ENCODE measurements around the gene FIGN. TPM values are rescaled to one million over a fixed set of nuclear protein-coding genes. Genes with fewer than 3 reads are reported as not detected.

The FIGN gene
- total and polyA plus RNA-seq, 2 of the 8 experiments (the other 6 are each of a cell fraction or from before 2014, with no cell fraction given), result 5.0 to 22.8 TPM

DNA sequence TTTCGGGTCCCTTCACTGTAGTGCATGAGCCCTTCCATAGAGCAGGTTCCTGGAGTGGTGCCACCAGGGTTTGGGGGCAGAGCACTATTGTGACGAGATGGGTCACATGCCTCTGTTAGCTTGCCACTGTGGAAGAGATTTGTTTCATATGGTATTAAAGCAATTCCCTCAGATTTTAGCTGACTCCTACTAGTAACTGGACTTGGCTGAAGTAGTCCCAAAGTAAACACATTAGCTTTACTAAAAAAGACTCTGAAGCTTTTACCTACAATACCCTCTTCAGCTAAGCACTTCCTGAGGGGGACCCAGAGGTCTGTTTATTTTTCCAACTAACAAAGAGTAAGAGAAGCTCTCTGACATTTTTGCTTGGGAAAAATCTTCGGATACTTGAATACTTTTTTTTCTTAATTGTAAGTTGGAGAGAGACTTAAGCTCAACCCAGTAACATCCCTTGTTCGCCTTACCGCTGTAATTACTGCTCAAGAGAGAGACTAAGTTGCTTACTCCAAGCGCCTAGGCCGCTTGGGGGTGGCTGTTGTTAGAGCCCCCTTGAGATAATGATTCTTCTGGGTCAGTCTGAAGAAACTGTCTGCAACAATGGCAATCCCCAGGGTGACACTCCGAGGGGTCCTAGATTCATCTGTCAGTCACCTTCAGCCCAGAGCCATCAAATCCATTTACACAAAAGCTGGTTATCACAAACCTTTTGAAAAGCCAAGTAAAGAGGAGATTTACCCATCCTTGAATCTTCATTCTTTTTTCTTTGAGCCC is 177.4 kb downstream of the FIGN start:
- 82% methylated on average over 8 of the region's 8 CpGs; no CpG with 5 or more reads in 1 of the 2 experiments for WGBS, 2 experiments (ENCODE audit: extremely low coverage in 1 of 2, insufficient coverage in 1 of 2, insufficient read length in 1 of 2, insufficient replicate concordance in 2 of 2, low coverage in 1 of 2, low lambda C conversion rate in 2 of 2, missing lambda C conversion rate in 1 of 2)
- ChIA-PET POLR2A (ENCODE audit: partially characterized antibody) (no interaction called here), CTCF (ENCODE audit: partially characterized antibody) (interaction anchor here (0.6 to 1.2 kb wide), 5 partner anchors 15 to 348 kb away, joined by 3 to 4 read pairs (median 3); no protein-coding TSS in a partner anchor)
- TF ChIP-seq BACH1 (IDR thresholded peaks at IDR 0.05; ENCODE audit: low read length), result no peak
- no peak for TF ChIP-seq CHD2 (IDR thresholded peaks at IDR 0.05; ENCODE audit: low read length)
- TF ChIP-seq, protein P1, sequence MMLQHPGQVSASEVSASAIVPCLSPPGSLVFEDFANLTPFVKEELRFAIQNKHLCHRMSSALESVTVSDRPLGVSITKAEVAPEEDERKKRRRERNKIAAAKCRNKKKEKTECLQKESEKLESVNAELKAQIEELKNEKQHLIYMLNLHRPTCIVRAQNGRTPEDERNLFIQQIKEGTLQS (IDR thresholded peaks at IDR 0.05; ENCODE audit: insufficient read depth, low read depth, low read length), result no peak
- TF ChIP-seq, protein P2, sequence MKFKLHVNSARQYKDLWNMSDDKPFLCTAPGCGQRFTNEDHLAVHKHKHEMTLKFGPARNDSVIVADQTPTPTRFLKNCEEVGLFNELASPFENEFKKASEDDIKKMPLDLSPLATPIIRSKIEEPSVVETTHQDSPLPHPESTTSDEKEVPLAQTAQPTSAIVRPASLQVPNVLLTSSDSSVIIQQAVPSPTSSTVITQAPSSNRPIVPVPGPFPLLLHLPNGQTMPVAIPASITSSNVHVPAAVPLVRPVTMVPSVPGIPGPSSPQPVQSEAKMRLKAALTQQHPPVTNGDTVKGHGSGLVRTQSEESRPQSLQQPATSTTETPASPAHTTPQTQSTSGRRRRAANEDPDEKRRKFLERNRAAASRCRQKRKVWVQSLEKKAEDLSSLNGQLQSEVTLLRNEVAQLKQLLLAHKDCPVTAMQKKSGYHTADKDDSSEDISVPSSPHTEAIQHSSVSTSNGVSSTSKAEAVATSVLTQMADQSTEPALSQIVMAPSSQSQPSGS (IDR thresholded peaks at IDR 0.05; ENCODE audit: low read length), result no peak
- no peak for TF ChIP-seq YY1 (IDR thresholded peaks at IDR 0.05; ENCODE audit: low read depth, low read length)
- no peak for TF ChIP-seq SIX5 (IDR thresholded peaks at IDR 0.05; ENCODE audit: low read depth, low read length)
- no peak for TF ChIP-seq CEBPB (IDR thresholded peaks at IDR 0.05; ENCODE audit: low read depth, low read length)
- no peak for TF ChIP-seq CBX5 (IDR thresholded peaks at IDR 0.05; ENCODE audit: low read depth, low read length)
- TF ChIP-seq, protein P3, sequence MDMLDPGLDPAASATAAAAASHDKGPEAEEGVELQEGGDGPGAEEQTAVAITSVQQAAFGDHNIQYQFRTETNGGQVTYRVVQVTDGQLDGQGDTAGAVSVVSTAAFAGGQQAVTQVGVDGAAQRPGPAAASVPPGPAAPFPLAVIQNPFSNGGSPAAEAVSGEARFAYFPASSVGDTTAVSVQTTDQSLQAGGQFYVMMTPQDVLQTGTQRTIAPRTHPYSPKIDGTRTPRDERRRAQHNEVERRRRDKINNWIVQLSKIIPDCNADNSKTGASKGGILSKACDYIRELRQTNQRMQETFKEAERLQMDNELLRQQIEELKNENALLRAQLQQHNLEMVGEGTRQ (IDR thresholded peaks at IDR 0.05; ENCODE audit: low read length), result no peak
- TF ChIP-seq POLR2A (IDR thresholded peaks at IDR 0.05; ENCODE audit: control extremely low read depth in 1 of 2, low read depth in 2 of 2, low read length in 2 of 2), result no peak
- TF ChIP-seq HDAC6 (IDR thresholded peaks at IDR 0.05; ENCODE audit: low read depth, low read length), result no peak

More for the DNA sequence above, 177.4 kb downstream of the FIGN start:
- H3K36me3 ChIP-seq (ENCODE audit: control insufficient read depth in 2 of 4, insufficient read depth in 4 of 4, low read length in 3 of 4), result no peaks in the 10 kb centered on the region
- H2BK120ac ChIP-seq (replicated peaks; ENCODE audit: low read depth, low read length), result no peak overlapping the region
- H4K5ac ChIP-seq (ENCODE audit: insufficient read length, low read depth, low read length), result no peak overlapping the region
- no peaks in the 10 kb centered on the region for H3K9me3 ChIP-seq (ENCODE audit: insufficient read depth in 2 of 2, low read depth in 1 of 2, low read length in 1 of 2)
- H3K4me3 ChIP-seq (ENCODE audit: extremely low read depth in 1 of 4, insufficient read depth in 2 of 4, low read depth in 3 of 4, low read length in 4 of 4), result no peak overlapping the region
- no peak overlapping the region for H2BK12ac ChIP-seq (ENCODE audit: low read depth, low read length)
- H2BK15ac ChIP-seq (ENCODE audit: low read length), result no peak overlapping the region
- no peak overlapping the region for H2AFZ ChIP-seq (ENCODE audit: low read length)
- H3K9ac ChIP-seq (replicated peaks in 1 of 4; ENCODE audit: extremely low read depth in 1 of 4, low read depth in 3 of 4, low read length in 3 of 4), result no peak overlapping the region
- DNase-seq (ENCODE audit: low read depth in 1 of 2, low spot score in 2 of 2), result no peak
- H3K27me3 ChIP-seq (replicated peaks in 1 of 4; ENCODE audit: control insufficient read depth in 3 of 4, extremely low read depth in 1 of 4, insufficient read depth in 3 of 4, low read length in 3 of 4), result peaks cover 0 to 1% (median 0%) of the 10 kb centered on the region in 4 experiments; a peak in 1 of 7 replicates
- no peak overlapping the region for H4K8ac ChIP-seq (ENCODE audit: extremely low read depth, insufficient read depth, low read length)
- H3K4ac ChIP-seq (replicated peaks; ENCODE audit: insufficient read length, low read depth, low read length), result no peak overlapping the region
- no peak overlapping the region for H3K56ac ChIP-seq (replicated peaks; ENCODE audit: insufficient read length, low read depth, low read length)
- no peak for FAIRE-seq
- no peak overlapping the region for H3K27ac ChIP-seq (ENCODE audit: low read depth, low read length)
- no peaks in the 10 kb centered on the region for H3K4me1 ChIP-seq (replicated peaks in 1 of 4; ENCODE audit: control insufficient read depth in 3 of 4, insufficient read depth in 4 of 4, low read length in 3 of 4)
- H3K23me2 ChIP-seq (ENCODE audit: low read depth, low read length), result no peaks in the 10 kb centered on the region
- no peak overlapping the region for H4K91ac ChIP-seq (replicated peaks; ENCODE audit: insufficient read length, low read length)
- H2BK5ac ChIP-seq (ENCODE audit: low read depth, low read length), result no peak overlapping the region
- H3K14ac ChIP-seq (ENCODE audit: insufficient read length), result no peak overlapping the region
- no peak overlapping the region for H3K4me2 ChIP-seq (ENCODE audit: insufficient read depth in 1 of 2, low read depth in 2 of 2, low read length in 2 of 2)
- H3K18ac ChIP-seq (ENCODE audit: extremely low read depth, low read length), result no peak overlapping the region
- no peaks in the 10 kb centered on the region for H4K20me1 ChIP-seq (replicated peaks in 1 of 2; ENCODE audit: control insufficient read depth in 1 of 2, insufficient read depth in 2 of 2, low read length in 2 of 2)
- H2AK5ac ChIP-seq (ENCODE audit: low read depth, low read length), result no peak overlapping the region
- H2BK20ac ChIP-seq (ENCODE audit: low read length), result no peak overlapping the region
- H3K79me2 ChIP-seq (ENCODE audit: control insufficient read depth in 1 of 2, insufficient read depth in 2 of 2, low read length in 2 of 2), result no peaks in the 10 kb centered on the region
- no peaks in the 10 kb centered on the region for H3K79me1 ChIP-seq (ENCODE audit: low read depth, low read length)
- no peak overlapping the region for H3K23ac ChIP-seq (ENCODE audit: insufficient read length)

All from H1 (cell line).